Bronchial epithelial cell (primary cell): ENCODE data around the gene ZFPL1. TPM values are rescaled to one million over a fixed set of nuclear protein-coding genes. Genes with fewer than 3 reads are reported as not detected.
A peak's percentile ranks its signal among the peaks of the same experiment; 100 is the strongest.

ENCODE experiments used
- DNase-seq: peaks from one replicate; pipeline ENCODE4 v3.0.0-alpha.2; 2010; ENCODE audit warnings: low read depth
- FAIRE-seq: peaks from 2 replicates; lab custom pipeline; 2011; peaks lifted over from hg19 to GRCh38; lab: Jason Lieb, UNC
- H3K27me3 ChIP-seq: 2 replicates; pipeline ENCODE4 v1.5.1; 2011; ENCODE audit warnings: low read length; ENCODE audit not compliant: control insufficient read depth, insufficient read depth
- H3K36me3 ChIP-seq: 2 replicates; pipeline ENCODE4 v1.5.1; 2011; ENCODE audit warnings: low read length; ENCODE audit not compliant: control insufficient read depth, insufficient read depth
- H3K4me3 ChIP-seq: 2 replicates; pipeline ENCODE4 v1.5.1; 2011; ENCODE audit warnings: mild to moderate bottlenecking, low read depth, low read length, control low read depth
- CTCF ChIP-seq: IDR thresholded peaks from 2 replicates; pipeline ENCODE4 v1.5.1; 2011; ENCODE audit warnings: mild to moderate bottlenecking, moderate library complexity, low read length, control low read depth, inconsistent platforms; ENCODE audit not compliant: insufficient read depth, severe bottlenecking
- total RNA-seq: library from RNA; depleted of rRNA; stranded (reverse); fragments of >200 nt; gene quantifications from 2 replicates; pipeline ENCODE4 v1.2.1, GENCODE V29; 2014

The ZFPL1 gene
- total RNA-seq, 1 donor from 2014 or later = 34.2 TPM

- FAIRE-seq (no peak), DNase-seq (no peak)
- Histone ChIP-seq H3K36me3 (no peaks in the 10 kb centered on the region), H3K27me3 (no peaks in the 10 kb centered on the region), H3K4me3 (peak overlapping the region; percentile 42)
- TF ChIP-seq CTCF = no peak
Measured at GRCh38 chr11:65047581-65048422, 36.2 kb upstream of the ZFPL1 start.

GRCh38 chr11:65051398-65051858 is 32.6 kb upstream of the ZFPL1 start:
- H3K27me3 ChIP-seq = no peaks in the 10 kb centered on the region
- FAIRE-seq = no peak
- no peak for DNase-seq
- no peak overlapping the region for H3K4me3 ChIP-seq
- H3K36me3 ChIP-seq = no peaks in the 10 kb centered on the region
- TF ChIP-seq CTCF = no peak

- Histone ChIP-seq H3K27me3 (peaks cover 2% of the 10 kb centered on the region), H3K36me3 (no peaks in the 10 kb centered on the region), H3K4me3 (no peak overlapping the region)
- DNase-seq (no peak), FAIRE-seq (no peak)
- no peak for TF ChIP-seq CTCF
Measured at GRCh38 chr11:65053827-65054508, 30.1 kb upstream of the ZFPL1 start.

- DNase-seq (no peak), FAIRE-seq (no peak)
- no peaks in the 10 kb centered on the region for H3K36me3 ChIP-seq
- H3K27me3 ChIP-seq = peaks cover 2% of the 10 kb centered on the region
- TF ChIP-seq CTCF = no peak
- H3K4me3 ChIP-seq = no peak overlapping the region
Measured at GRCh38 chr11:65055538-65055937, 28.5 kb upstream of the ZFPL1 start.

GRCh38 chr11:65056999-65057398 is 27.0 kb upstream of the ZFPL1 start:
- Histone ChIP-seq H3K27me3 (peaks cover 2% of the 10 kb centered on the region), H3K36me3 (no peaks in the 10 kb centered on the region), H3K4me3 (no peak overlapping the region)
- FAIRE-seq (no peak), DNase-seq (no peak)
- TF ChIP-seq CTCF = no peak
